T-helper 2 cell treated with Interferon-gamma antibody and Interleukin-4, amounts not matched to agents 5 μg/mL and 100 μg/mL, for 36 hours (primary cell): Measurements from ENCODE around the gene RAD51D.
A peak's percentile ranks its signal among the peaks of the same experiment; 100 is the strongest.
"Not testable (repeated sequence)": the region's sequence is repeated elsewhere in the genome, so short reads cannot be mapped to it uniquely, and the experiment has no call there.

ENCODE experiments used
- DNase-seq: peaks from one replicate; pipeline ENCODE4 v3.0.0; 2021; ENCODE audit warnings: low spot score
- H3K27ac Mint-ChIP-seq: one replicate; pipeline ENCODE4 v1.8.0; 2021; ENCODE audit warnings: mild to moderate bottlenecking, mixed read lengths
- H3K27me3 Mint-ChIP-seq: one replicate; pipeline ENCODE4 v1.8.0; 2021; ENCODE audit warnings: low read depth, mixed read lengths
- H3K36me3 Mint-ChIP-seq: one replicate; pipeline ENCODE4 v1.8.0; 2021; ENCODE audit warnings: low read depth, mixed read lengths
- H3K4me1 Mint-ChIP-seq: one replicate; pipeline ENCODE4 v1.8.0; 2021; ENCODE audit warnings: low read depth, mixed read lengths
- H3K4me3 Mint-ChIP-seq: one replicate; pipeline ENCODE4 v1.8.0; 2022; ENCODE audit warnings: mild to moderate bottlenecking, moderate library complexity, mixed read lengths
- H3K9me3 Mint-ChIP-seq: one replicate; pipeline ENCODE4 v1.8.0; 2021; ENCODE audit warnings: mixed read lengths

RAD51D gene

DNA sequence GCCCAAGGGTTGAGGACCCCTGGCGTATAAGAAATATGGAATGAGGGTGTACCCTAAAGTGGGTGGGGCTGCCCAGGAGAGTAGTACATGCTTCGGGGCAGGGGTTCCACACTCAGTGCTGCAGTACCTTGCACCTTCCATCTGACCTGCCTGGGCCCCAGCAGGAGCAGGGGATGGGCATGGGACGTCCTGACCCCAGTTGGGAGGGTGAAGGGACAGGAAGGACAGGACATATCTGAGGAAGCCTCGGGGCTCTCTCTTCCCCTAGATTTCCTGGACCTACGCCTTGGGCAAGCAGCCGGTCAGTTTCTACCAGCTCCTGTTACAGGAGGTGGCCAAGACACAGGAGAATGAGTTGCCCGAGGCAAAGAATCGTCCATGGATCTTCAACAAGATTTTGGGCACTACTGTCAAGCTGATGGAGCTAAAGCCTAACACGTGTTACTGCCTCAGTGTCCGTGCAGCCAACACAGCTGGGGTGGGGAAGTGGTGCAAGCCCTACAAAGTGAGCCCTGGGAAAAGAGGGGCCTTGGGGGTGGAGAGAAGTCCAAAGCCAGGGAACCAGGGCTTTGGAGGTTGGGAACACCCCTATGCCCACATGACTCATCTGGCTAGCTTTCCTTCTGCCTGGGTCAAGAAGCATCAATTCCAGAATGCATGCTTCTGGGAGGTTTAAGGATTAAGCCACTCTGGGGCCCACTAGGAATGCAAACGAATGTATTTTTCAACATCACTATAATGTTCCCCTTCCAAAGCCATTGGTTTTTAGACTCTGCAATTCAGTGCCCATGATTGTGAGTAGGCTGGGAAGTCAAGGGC lies 9.7 kb upstream of the RAD51D start:
- H3K4me1 Mint-ChIP-seq = no peaks in the 10 kb centered on the region
- no peak for DNase-seq
- H3K27ac Mint-ChIP-seq = no peak overlapping the region
- H3K36me3 Mint-ChIP-seq = peaks cover 24% of the 10 kb centered on the region
- H3K9me3 Mint-ChIP-seq = no peaks in the 10 kb centered on the region
- no peak overlapping the region for H3K4me3 Mint-ChIP-seq
- no peaks in the 10 kb centered on the region for H3K27me3 Mint-ChIP-seq

- no peaks in the 10 kb centered on the region for H3K27me3 Mint-ChIP-seq
- H3K4me3 Mint-ChIP-seq = no peak overlapping the region
- no peaks in the 10 kb centered on the region for H3K9me3 Mint-ChIP-seq
- H3K36me3 Mint-ChIP-seq = peaks cover 12% of the 10 kb centered on the region
- no peak for DNase-seq
- H3K4me1 Mint-ChIP-seq = no peaks in the 10 kb centered on the region
- H3K27ac Mint-ChIP-seq = no peak overlapping the region
Observed at GRCh38 chr17:35127751-35128514, 8.3 kb upstream of the RAD51D start.

- Mint-ChIP-seq H3K27ac (no peak within 1 kb of the TSS), H3K4me1 (peaks cover 22% of the 10 kb centered on the region), H3K36me3 (peaks cover 6% of the 10 kb centered on the region), H3K9me3 (no peaks in the 10 kb centered on the region), H3K4me3 (peak within 1 kb of the TSS; percentile 11), H3K27me3 (no peaks in the 10 kb centered on the region)
- DNase-seq = no peak
Observed at GRCh38 chr17:35121315-35121714, 1.7 kb upstream of the RAD51D start, which contains the start of gene FNDC8. TSS of gene FNDC8 (plus strand) at chr17:35121615. CDS start at chr17:35121694, 79 bp downstream.

GRCh38 chr17:35117984-35118383 lies 1.7 kb downstream of the RAD51D start:
- H3K4me3 Mint-ChIP-seq = peak overlapping the region; percentile 86
- no peaks in the 10 kb centered on the region for H3K27me3 Mint-ChIP-seq
- H3K9me3 Mint-ChIP-seq = no peaks in the 10 kb centered on the region
- H3K27ac Mint-ChIP-seq = peak overlapping the region; percentile 56
- H3K4me1 Mint-ChIP-seq = peaks cover 22% of the 10 kb centered on the region
- peak; percentile 10 for DNase-seq
- peaks cover 18% of the 10 kb centered on the region for H3K36me3 Mint-ChIP-seq

DNA sequence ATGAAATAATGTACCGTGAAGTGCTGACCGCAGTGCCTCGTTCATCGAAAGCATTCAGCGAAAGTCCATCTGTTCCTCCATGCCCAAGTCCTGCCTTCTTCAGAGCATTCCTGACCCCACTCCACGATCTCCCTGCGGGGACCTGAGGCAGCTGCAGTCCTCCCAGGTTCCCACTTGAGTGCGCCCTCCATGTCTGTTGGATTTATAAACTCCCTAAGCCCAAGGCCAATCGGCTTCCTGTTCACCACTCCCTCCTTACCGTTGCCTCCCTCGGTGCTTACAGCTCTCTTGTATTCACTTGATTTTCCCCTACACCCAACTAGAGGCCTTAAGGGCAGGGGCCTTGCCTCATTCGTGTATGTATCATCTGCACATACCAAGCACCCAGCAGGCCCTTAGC lies 2.8 kb downstream of the RAD51D start:
- peaks cover 22% of the 10 kb centered on the region for H3K4me1 Mint-ChIP-seq
- H3K9me3 Mint-ChIP-seq = no peaks in the 10 kb centered on the region
- H3K36me3 Mint-ChIP-seq = peaks cover 18% of the 10 kb centered on the region
- DNase-seq = no peak
- no peaks in the 10 kb centered on the region for H3K27me3 Mint-ChIP-seq
- H3K4me3 Mint-ChIP-seq = peak overlapping the region; percentile 25
- H3K27ac Mint-ChIP-seq = peak overlapping the region; percentile 28

GRCh38 chr17:35110791-35111190 lies 8.9 kb downstream of the RAD51D start:
- DNase-seq, H3K27me3 Mint-ChIP-seq, H3K4me3 Mint-ChIP-seq, H3K27ac Mint-ChIP-seq, H3K4me1 Mint-ChIP-seq, H3K9me3 Mint-ChIP-seq: not testable (repeated sequence)
- peaks cover 22% of the 10 kb centered on the region for H3K36me3 Mint-ChIP-seq

DNA sequence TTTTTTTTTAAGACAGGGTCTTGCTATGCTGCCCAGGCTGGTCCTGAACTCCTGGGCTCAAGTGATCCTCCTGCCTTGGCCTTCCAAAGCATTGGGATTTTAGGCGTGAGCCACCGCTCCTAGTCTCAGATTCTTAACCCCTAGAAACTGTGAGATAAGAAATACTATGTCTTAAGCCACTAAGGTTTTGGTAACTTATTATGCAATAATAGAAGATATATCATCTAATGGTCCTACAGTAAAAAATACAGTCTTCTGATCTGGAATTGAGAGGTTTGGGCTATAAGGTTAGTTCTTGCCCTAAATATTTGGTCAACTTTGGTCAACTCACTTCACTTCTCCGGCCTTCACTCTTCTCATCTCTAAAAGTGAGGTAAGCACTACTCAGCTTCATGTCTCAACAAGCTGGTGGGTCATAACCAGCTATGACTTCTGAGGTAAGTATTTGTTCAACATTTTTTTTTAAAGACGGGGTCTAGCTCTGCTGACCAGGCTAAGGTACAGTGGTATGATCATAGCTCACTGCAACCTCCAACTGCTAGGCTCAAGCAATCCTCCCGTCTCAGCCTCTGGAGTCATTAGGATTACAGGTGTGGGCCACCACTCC lies 14.7 kb downstream of the RAD51D start:
- H3K4me1 Mint-ChIP-seq = no peaks in the 10 kb centered on the region
- H3K36me3 Mint-ChIP-seq = peaks cover 41% of the 10 kb centered on the region
- no peaks in the 10 kb centered on the region for H3K27me3 Mint-ChIP-seq
- no peak for DNase-seq
- H3K27ac Mint-ChIP-seq = no peak overlapping the region
- H3K9me3 Mint-ChIP-seq = no peaks in the 10 kb centered on the region
- H3K4me3 Mint-ChIP-seq = no peak overlapping the region

GRCh38 chr17:35103271-35103670 lies 16.4 kb downstream of the RAD51D start:
- Mint-ChIP-seq H3K36me3 (peaks cover 43% of the 10 kb centered on the region), H3K27ac (no peak overlapping the region), H3K4me3 (no peak overlapping the region), H3K9me3 (no peaks in the 10 kb centered on the region), H3K4me1 (no peaks in the 10 kb centered on the region), H3K27me3 (no peaks in the 10 kb centered on the region)
- DNase-seq = no peak

- no peak overlapping the region for H3K4me3 Mint-ChIP-seq
- no peak for DNase-seq
- no peak overlapping the region for H3K27ac Mint-ChIP-seq
- no peaks in the 10 kb centered on the region for H3K27me3 Mint-ChIP-seq
- H3K36me3 Mint-ChIP-seq = peaks cover 45% of the 10 kb centered on the region
- no peaks in the 10 kb centered on the region for H3K9me3 Mint-ChIP-seq
- no peaks in the 10 kb centered on the region for H3K4me1 Mint-ChIP-seq
Observed at GRCh38 chr17:35101725-35102124, 17.9 kb downstream of the RAD51D start.

DNA sequence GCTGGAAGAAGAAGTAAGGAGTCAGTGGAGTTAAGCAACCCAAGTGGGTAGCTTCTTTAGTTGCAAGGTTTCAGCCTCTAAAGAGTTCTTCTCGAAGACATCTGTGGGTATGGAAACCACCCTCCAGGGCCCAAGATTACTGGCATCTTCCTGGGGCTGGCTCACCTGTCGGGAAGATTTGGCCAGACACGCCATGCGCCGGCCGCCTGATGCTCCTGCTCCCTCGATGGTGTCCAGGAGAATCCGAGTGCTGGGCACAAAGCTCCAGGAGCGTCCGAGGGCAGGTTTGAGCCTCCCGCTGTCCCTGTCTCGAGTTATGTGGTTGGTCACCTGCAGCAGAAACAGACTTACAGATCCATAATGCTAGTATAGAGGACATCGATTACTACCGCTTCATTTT lies 18.6 kb downstream of the RAD51D start:
- H3K9me3 Mint-ChIP-seq = no peaks in the 10 kb centered on the region
- no peak overlapping the region for H3K4me3 Mint-ChIP-seq
- peaks cover 39% of the 10 kb centered on the region for H3K36me3 Mint-ChIP-seq
- DNase-seq = no peak
- H3K4me1 Mint-ChIP-seq = peaks cover 5% of the 10 kb centered on the region
- H3K27me3 Mint-ChIP-seq = no peaks in the 10 kb centered on the region
- H3K27ac Mint-ChIP-seq = no peak overlapping the region

- Mint-ChIP-seq H3K4me3 (no peak overlapping the region), H3K4me1 (peaks cover 5% of the 10 kb centered on the region), H3K9me3 (no peaks in the 10 kb centered on the region), H3K27ac (no peak overlapping the region), H3K27me3 (no peaks in the 10 kb centered on the region), H3K36me3 (peaks cover 30% of the 10 kb centered on the region)
- DNase-seq = no peak
Observed at GRCh38 chr17:35099908-35100307, 19.8 kb downstream of the RAD51D start.

GRCh38 chr17:35097776-35098175 lies 21.9 kb downstream of the RAD51D start:
- no peak for DNase-seq
- Mint-ChIP-seq H3K4me3 (no peak overlapping the region), H3K27me3 (no peaks in the 10 kb centered on the region), H3K27ac (no peak overlapping the region), H3K36me3 (peaks cover 27% of the 10 kb centered on the region), H3K9me3 (no peaks in the 10 kb centered on the region), H3K4me1 (peaks cover 5% of the 10 kb centered on the region)

DNA sequence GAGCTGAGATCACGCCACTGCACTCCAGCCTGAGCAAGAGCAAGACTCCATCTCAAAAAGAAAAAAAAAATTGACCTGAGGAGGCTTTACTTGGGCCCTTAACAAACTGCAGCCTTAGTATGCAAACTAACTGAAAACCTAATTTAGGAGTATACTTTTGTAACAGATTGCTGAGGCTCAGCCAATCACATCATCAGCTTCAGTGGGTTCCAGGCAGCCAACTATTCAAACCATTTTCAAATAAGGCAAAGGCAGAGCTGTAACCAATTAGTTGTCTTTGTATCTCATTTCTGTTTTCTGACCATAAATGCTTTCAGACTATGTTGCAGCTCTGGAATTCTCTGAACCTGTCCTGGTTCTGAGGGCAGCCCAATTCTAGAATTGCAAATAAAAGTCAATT lies 23.9 kb downstream of the RAD51D start:
- peaks cover 8% of the 10 kb centered on the region for H3K4me1 Mint-ChIP-seq
- no peak overlapping the region for H3K27ac Mint-ChIP-seq
- peaks cover 16% of the 10 kb centered on the region for H3K36me3 Mint-ChIP-seq
- no peaks in the 10 kb centered on the region for H3K9me3 Mint-ChIP-seq
- no peaks in the 10 kb centered on the region for H3K27me3 Mint-ChIP-seq
- no peak overlapping the region for H3K4me3 Mint-ChIP-seq
- no peak for DNase-seq

DNA sequence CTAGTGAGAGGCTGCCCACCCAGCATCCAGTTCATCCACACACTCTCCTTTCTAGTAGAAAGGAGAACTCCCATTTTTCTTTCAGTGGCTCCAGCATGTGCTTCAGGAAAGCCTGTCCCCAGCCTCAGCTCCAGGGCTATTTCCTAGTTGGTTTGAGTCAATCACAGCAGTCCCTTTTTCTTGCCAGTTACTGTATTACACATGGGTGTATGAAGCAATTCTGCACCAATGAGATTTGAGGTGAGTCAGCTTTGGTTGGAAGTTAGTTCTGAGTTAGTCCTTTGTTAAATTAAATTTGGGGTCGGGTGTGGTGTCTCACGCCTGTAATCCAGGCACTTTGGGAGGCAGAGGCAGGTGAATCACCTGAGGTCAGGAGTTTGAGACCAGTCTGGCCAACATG lies 24.8 kb downstream of the RAD51D start:
- Mint-ChIP-seq H3K27ac (no peak overlapping the region), H3K36me3 (peaks cover 13% of the 10 kb centered on the region), H3K27me3 (no peaks in the 10 kb centered on the region), H3K4me3 (no peak overlapping the region), H3K9me3 (no peaks in the 10 kb centered on the region), H3K4me1 (peaks cover 10% of the 10 kb centered on the region)
- DNase-seq = no peak
